B cell (primary cell): Measurements from ENCODE around the gene AFF1. TPM values are rescaled to one million over a fixed set of nuclear protein-coding genes. Genes with fewer than 3 reads are reported as not detected.

Source experiments
- ATAC-seq: fragments of 200-7000 bp; cut with Tn5 transposase; one replicate; pipeline ENCODE4 v1.10.0; 2021; ENCODE audit warnings: low read depth, mild to moderate bottlenecking, moderate number of reproducible peaks, moderate library complexity
- CTCF ChIA-PET: fragments of 350-600 bp; sonication (Branson Sonifier 250); formaldehyde crosslinking; loops from one replicate; lab custom pipeline; 2021; ENCODE audit warnings: antibody characterized with exemption, inconsistent platforms; lab: Charles Lee
- POLR2A ChIA-PET: fragments of 350-600 bp; sonication (Branson Sonifier 250); formaldehyde crosslinking; loops from one replicate; lab custom pipeline; 2021; ENCODE audit warnings: antibody characterized with exemption; lab: Charles Lee
- DNase-seq: peaks from one replicate; pipeline ENCODE4 v3.0.0; 2013
- H2AFZ ChIP-seq: 2 replicates; pipeline ENCODE4 v1.6.1; 2012; ENCODE audit warnings: mild to moderate bottlenecking, low read depth, low read length; ENCODE audit not compliant: insufficient read depth, poor library complexity, severe bottlenecking
- H3K27ac ChIP-seq, 2 donors: 1 replicate in 1 of 2; 2 replicates in 1 of 2; pipeline ENCODE4 v1.5.1; 2012 to 2013; ENCODE audit warnings: low read length in 2 of 2, mild to moderate bottlenecking in 2 of 2, moderate library complexity in 1 of 2
- H3K27me3 ChIP-seq, 4 experiments: fragments of 200-600 bp in 1 of 4; sonication (generic) in 1 of 4; replicated peaks in 1 of 4; 1 replicate in 2 of 4; 2 replicates in 2 of 4; pipeline versions ENCODE4 v1.6.1 to v1.7.0; 2013 to 2016; ENCODE audit warnings: low read length in 3 of 4, mild to moderate bottlenecking in 2 of 4, mixed read lengths in 1 of 4, moderate library complexity in 1 of 4; ENCODE audit not compliant: insufficient read depth in 4 of 4, control insufficient read depth in 3 of 4; ENCODE audit errors: control extremely low read depth in 1 of 4
- H3K36me3 ChIP-seq, 2 experiments: replicated peaks in 1 of 2; 1 replicate in 1 of 2; 2 replicates in 1 of 2; pipeline versions ENCODE4 v1.6.1 to v1.7.1; 2013; ENCODE audit warnings: low read length in 1 of 2; ENCODE audit not compliant: insufficient read depth in 2 of 2, control insufficient read depth in 1 of 2; ENCODE audit errors: control extremely low read depth in 1 of 2, extremely low read depth in 1 of 2
- H3K4me1 ChIP-seq, 2 donors: fragments of 200-600 bp in 1 of 2; sonication (generic) in 1 of 2; 1 replicate in 1 of 2; 2 replicates in 1 of 2; pipeline versions ENCODE4 v1.5.1 to v1.6.1; 2013 to 2017; ENCODE audit warnings: low read length in 2 of 2; ENCODE audit not compliant: control insufficient read depth in 2 of 2, insufficient read depth in 2 of 2
- H3K4me2 ChIP-seq: replicated peaks from 2 replicates; pipeline ENCODE3; 2012; ENCODE audit warnings: mild to moderate bottlenecking, low read depth, low read length; ENCODE audit not compliant: poor library complexity, severe bottlenecking
- H3K4me3 ChIP-seq, 5 experiments: fragments of 200-600 bp in 1 of 5; sonication (generic) in 1 of 5; 1 replicate in 3 of 5; 2 replicates in 2 of 5; pipeline versions ENCODE4 v1.5.1 to v1.7.0; 2011 to 2016; ENCODE audit warnings: low read length in 4 of 5, mild to moderate bottlenecking in 4 of 5, low read depth in 2 of 5, control low read depth in 1 of 5, moderate library complexity in 1 of 5; ENCODE audit not compliant: insufficient read depth in 1 of 5; ENCODE audit errors: control extremely low read depth in 1 of 5, extremely low read depth in 1 of 5
- H3K79me2 ChIP-seq: fragments of 200-600 bp; sonication (generic); one replicate; pipeline ENCODE4 v1.6.0; 2016; ENCODE audit warnings: low read length; ENCODE audit not compliant: control insufficient read depth, insufficient read depth
- H3K9ac ChIP-seq: fragments of 200-600 bp; sonication (generic); 2 replicates; pipeline ENCODE4 v1.6.1; 2017; ENCODE audit warnings: mild to moderate bottlenecking, low read length, moderate library complexity
- H3K9me3 ChIP-seq, 3 donors: one replicate each; pipeline versions ENCODE4 v1.6.1 to v1.7.1; 2013; ENCODE audit warnings: low read length in 2 of 3; ENCODE audit not compliant: control insufficient read depth in 2 of 3, insufficient read depth in 1 of 3; ENCODE audit errors: control extremely low read depth in 1 of 3
- H4K20me1 ChIP-seq: 2 replicates; pipeline ENCODE4 v1.6.0; 2012; ENCODE audit warnings: mild to moderate bottlenecking, low read length; ENCODE audit not compliant: insufficient read depth, control insufficient read depth, poor library complexity, severe bottlenecking
- H3K27ac Mint-ChIP-seq: one replicate; pipeline ENCODE4 v1.8.0; 2021; ENCODE audit warnings: mixed read lengths
- H3K27me3 Mint-ChIP-seq: one replicate; pipeline ENCODE4 v1.8.0; 2021; ENCODE audit warnings: mixed read lengths
- H3K4me1 Mint-ChIP-seq: one replicate; pipeline ENCODE4 v1.8.0; 2021; ENCODE audit warnings: mixed read lengths
- H3K4me3 Mint-ChIP-seq: one replicate; pipeline ENCODE4 v1.8.0; 2021; ENCODE audit warnings: mixed read lengths
- H3K9me3 Mint-ChIP-seq: one replicate; pipeline ENCODE4 v1.8.0; 2022; ENCODE audit warnings: mixed read lengths; ENCODE audit not compliant: insufficient read depth
- CTCF ChIP-seq: fragments of 200-600 bp; IDR thresholded peaks from one replicate; pipeline ENCODE4 v1.8.0; 2022; ENCODE audit warnings: antibody characterized with exemption, mild to moderate bottlenecking
- EZH2 ChIP-seq: IDR thresholded peaks from 2 replicates; pipeline ENCODE4 v1.6.1; 2012; ENCODE audit warnings: borderline replicate concordance, low read depth, mild to moderate bottlenecking, moderate library complexity, low read length; ENCODE audit not compliant: insufficient read depth, poor library complexity, severe bottlenecking
- WGBS: methylation state at CpG from one replicate; pipeline ENCODE4 v1.1.5; 2013; ENCODE audit warnings: missing lambda C conversion rate; ENCODE audit not compliant: insufficient coverage; 5-methylcytosine and 5-hydroxymethylcytosine counted together
- intact Hi-C: fragments of 100-400 bp; cut with micrococcal nuclease; formaldehyde crosslinking; loops from one replicate; pipeline ENCODE4 v1.10.0; 2022
- polyA plus RNA-seq: library from polyadenylated mRNA; depleted of rRNA; stranded (reverse); fragments of >200 nt; gene quantifications from 2 replicates; pipeline ENCODE4 v1.2.3, GENCODE V29; 2012
- total RNA-seq, 2 donors: library from RNA; stranded (reverse); fragments of 120-200 nt in 1 of 2; gene quantifications; 1 replicate in 1 of 2; 2 replicates in 1 of 2; pipeline versions ENCODE4 v1.2.3 to v1.2.4, GENCODE V29; 2013 to 2022

AFF1 gene
- total and polyA plus RNA-seq, 2 donors (not counting 1 experiment from before 2014, with no cell fraction given) = 15.3 to 135 TPM

- no CpG with 5 or more reads among the region's 3 CpGs for WGBS
- H3K27me3 Mint-ChIP-seq = no peaks in the 10 kb centered on the region
- Histone ChIP-seq H3K36me3 (peaks cover 0 to 9% of the 10 kb centered on the region in 2 experiments), H3K4me1 (no peaks in the 10 kb centered on the region), H3K9ac (no peak overlapping the region), H2AFZ (no peak overlapping the region), H3K79me2 (no peaks in the 10 kb centered on the region), H3K27me3 (no peaks in the 10 kb centered on the region), H3K9me3 (no peaks in the 10 kb centered on the region), H3K4me3 (no peak overlapping the region), H4K20me1 (no peaks in the 10 kb centered on the region), H3K4me2 (no peak overlapping the region), H3K27ac (no peak overlapping the region)
- H3K9me3 Mint-ChIP-seq = no peaks in the 10 kb centered on the region
- POLR2A ChIA-PET = no interaction called here
- no peak for ATAC-seq
- no peaks in the 10 kb centered on the region for H3K4me1 Mint-ChIP-seq
- intact Hi-C loops = no loop called here
- H3K4me3 Mint-ChIP-seq = no peak overlapping the region
- no peak for DNase-seq
- TF ChIP-seq CTCF (no peak), EZH2 (no peak)
- CTCF ChIA-PET = interaction anchor here (7.9 kb wide), 1 partner anchor 91 kb away, joined by 161 read pairs; no protein-coding TSS in a partner anchor
- H3K27ac Mint-ChIP-seq = no peak overlapping the region
Observed at GRCh38 chr4:87147116-87147515, 212.3 kb downstream of the AFF1 start.

DNA sequence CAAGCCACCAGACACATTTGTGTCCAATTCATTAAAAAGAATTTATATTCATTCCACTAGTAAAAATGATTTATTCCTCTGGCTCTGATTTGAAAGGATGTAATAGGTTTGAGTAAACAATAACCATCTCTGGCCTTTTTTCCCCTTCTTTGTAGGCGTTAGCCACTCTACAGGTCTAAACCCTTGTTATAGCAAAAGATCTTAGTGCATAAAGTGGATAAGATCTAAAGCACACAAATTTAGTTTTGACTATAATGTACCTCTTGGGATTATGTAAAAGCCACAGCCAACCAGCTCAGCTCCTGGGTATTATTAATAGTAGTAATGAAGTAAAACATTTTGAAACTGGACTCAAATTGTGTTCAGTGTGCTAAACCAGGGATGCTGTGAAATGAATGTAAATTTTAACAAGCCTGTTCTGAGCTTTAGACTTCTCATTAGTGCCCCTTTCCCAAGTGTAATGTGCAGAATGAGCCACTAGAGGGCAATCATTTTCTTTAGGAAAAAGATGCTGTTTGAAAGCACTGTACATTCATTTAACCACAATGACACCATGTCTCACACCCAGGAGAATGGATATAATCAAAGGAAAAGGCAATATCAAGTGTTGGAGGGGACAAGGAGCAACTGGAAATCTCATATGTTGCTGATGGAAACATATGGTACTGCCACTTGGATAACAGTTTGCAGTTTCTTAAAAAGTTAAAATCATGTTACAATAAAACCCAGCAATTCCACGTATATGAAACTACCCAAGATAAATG, 215.9 kb downstream of the AFF1 start:
- whole genome bisulfite sequencing = no CpG with 5 or more reads among the region's 2 CpGs

More for the DNA sequence above, 215.9 kb downstream of the AFF1 start:
- POLR2A ChIA-PET = interaction anchor here (1.6 kb wide), 1 partner anchor 70 kb away, joined by 5 read pairs; the partner anchor contains the start of gene KLHL8
- CTCF ChIA-PET = interaction anchor here (0.5 to 7.9 kb wide), 40 partner anchors 9 to 321 kb away, joined by 3 to 161 read pairs (median 4); partner anchors contain the start of genes AFF1, KLHL8 and NUDT9
- no peaks in the 10 kb centered on the region for H3K79me2 ChIP-seq
- H3K27ac ChIP-seq = no peak overlapping the region
- Mint-ChIP-seq H3K4me3 (no peak overlapping the region), H3K27ac (no peak overlapping the region), H3K4me1 (no peaks in the 10 kb centered on the region), H3K9me3 (no peaks in the 10 kb centered on the region), H3K27me3 (no peaks in the 10 kb centered on the region)
- no peaks in the 10 kb centered on the region for H3K27me3 ChIP-seq
- ATAC-seq = peak; percentile 86
- no peaks in the 10 kb centered on the region for H3K36me3 ChIP-seq
- no peaks in the 10 kb centered on the region for H3K9me3 ChIP-seq
- H3K9ac ChIP-seq = no peak overlapping the region
- TF ChIP-seq EZH2 (no peak), CTCF (peak; percentile 96)
- peak; percentile 76 for DNase-seq
- H3K4me2 ChIP-seq = no peak overlapping the region
- no peak overlapping the region for H2AFZ ChIP-seq
- H4K20me1 ChIP-seq = no peaks in the 10 kb centered on the region
- H3K4me3 ChIP-seq = no peak overlapping the region
- H3K4me1 ChIP-seq = no peaks in the 10 kb centered on the region
- intact Hi-C loops = loop anchor here (1.0 to 2.0 kb wide), 4 partner anchors 85 to 1062 kb away; no protein-coding TSS in a partner anchor
